Osteocyte (in vitro differentiated cells): ENCODE data around the gene CNTN1. TPM values are rescaled to one million over a fixed set of nuclear protein-coding genes. Genes with fewer than 3 reads are reported as not detected.

Source experiments
- DNase-seq: peaks from one replicate; pipeline ENCODE4 v3.0.0; 2021; ENCODE audit warnings: mixed read lengths; ENCODE audit not compliant: unreplicated experiment; ENCODE audit errors: extremely low spot score
- H3K27ac Mint-ChIP-seq: one replicate; pipeline ENCODE4 v1.8.0; 2021; ENCODE audit warnings: mild to moderate bottlenecking, mixed read lengths; ENCODE audit not compliant: unreplicated experiment
- H3K27me3 Mint-ChIP-seq: one replicate; pipeline ENCODE4 v1.8.0; 2021; ENCODE audit warnings: mixed read lengths; ENCODE audit not compliant: unreplicated experiment
- H3K36me3 Mint-ChIP-seq: one replicate; pipeline ENCODE4 v1.8.0; 2021; ENCODE audit warnings: mixed read lengths; ENCODE audit not compliant: unreplicated experiment
- H3K4me1 Mint-ChIP-seq: one replicate; pipeline ENCODE4 v1.8.0; 2021; ENCODE audit warnings: mixed read lengths; ENCODE audit not compliant: unreplicated experiment
- H3K4me3 Mint-ChIP-seq: one replicate; pipeline ENCODE4 v1.8.0; 2021; ENCODE audit warnings: mild to moderate bottlenecking, moderate library complexity, mixed read lengths; ENCODE audit not compliant: unreplicated experiment
- H3K9me3 Mint-ChIP-seq: one replicate; pipeline ENCODE4 v1.8.0; 2021; ENCODE audit warnings: mixed read lengths; ENCODE audit not compliant: unreplicated experiment
- CTCF ChIP-seq: fragments of 200-600 bp; sonication (generic); IDR thresholded peaks from 2 replicates; pipeline ENCODE4 v1.5.0; 2021; ENCODE audit warnings: antibody characterized with exemption, mild to moderate bottlenecking, moderate library complexity
- total RNA-seq: library from RNA; stranded (reverse); gene quantifications from 2 replicates; pipeline ENCODE4 v1.2.1, GENCODE V29; 2021

The CNTN1 gene
- total RNA-seq, 1 donor from 2014 or later: 1.8 TPM

DNA sequence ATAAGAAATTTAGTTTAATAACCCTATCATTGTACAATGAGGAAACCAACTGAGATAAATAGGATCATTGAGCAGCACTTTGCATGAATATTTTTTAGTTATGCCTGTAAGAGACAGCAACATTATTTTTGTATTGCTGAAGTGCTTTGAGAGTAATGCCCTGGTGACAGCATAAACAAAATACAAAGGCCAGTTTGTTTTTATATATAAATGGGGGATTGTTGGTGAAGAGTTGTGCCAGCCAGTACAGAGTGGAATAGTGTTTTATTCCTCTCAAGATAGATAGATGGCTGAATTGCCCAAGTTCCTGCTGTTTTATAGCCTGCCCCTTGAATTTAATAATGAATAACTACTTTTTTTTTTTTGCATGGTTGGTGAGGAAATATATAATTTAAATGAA, 101.8 kb downstream of the CNTN1 start:
- DNase-seq: no peak
- no peak overlapping the region for H3K4me3 Mint-ChIP-seq
- H3K36me3 Mint-ChIP-seq: no peaks in the 10 kb centered on the region
- H3K4me1 Mint-ChIP-seq: peaks cover 9% of the 10 kb centered on the region
- no peak overlapping the region for H3K27ac Mint-ChIP-seq
- no peak for TF ChIP-seq CTCF
- no peaks in the 10 kb centered on the region for H3K27me3 Mint-ChIP-seq
- H3K9me3 Mint-ChIP-seq: peaks cover 4% of the 10 kb centered on the region

DNA sequence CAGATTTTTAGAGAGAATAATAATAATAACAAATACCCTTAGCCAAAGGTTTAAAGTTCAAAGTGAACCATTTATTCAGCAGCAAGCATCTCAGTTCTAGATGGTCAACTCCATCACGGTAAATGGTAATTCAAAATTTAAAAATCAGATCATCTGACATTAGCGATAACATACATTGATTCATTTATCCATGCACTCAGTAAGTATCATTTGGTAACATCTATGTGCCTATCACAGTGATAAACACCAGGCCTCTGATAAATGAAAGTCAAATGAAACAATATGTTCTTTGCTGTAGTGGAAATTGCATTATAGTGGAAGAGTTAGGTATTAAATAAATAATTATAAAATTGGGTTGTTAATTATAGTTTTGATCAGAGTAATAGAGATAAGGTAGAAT, 108.8 kb downstream of the CNTN1 start:
- no peaks in the 10 kb centered on the region for H3K4me1 Mint-ChIP-seq
- H3K4me3 Mint-ChIP-seq: no peak overlapping the region
- TF ChIP-seq CTCF: no peak
- H3K9me3 Mint-ChIP-seq: no peaks in the 10 kb centered on the region
- H3K36me3 Mint-ChIP-seq: no peaks in the 10 kb centered on the region
- no peak overlapping the region for H3K27ac Mint-ChIP-seq
- no peaks in the 10 kb centered on the region for H3K27me3 Mint-ChIP-seq
- DNase-seq: no peak

DNA sequence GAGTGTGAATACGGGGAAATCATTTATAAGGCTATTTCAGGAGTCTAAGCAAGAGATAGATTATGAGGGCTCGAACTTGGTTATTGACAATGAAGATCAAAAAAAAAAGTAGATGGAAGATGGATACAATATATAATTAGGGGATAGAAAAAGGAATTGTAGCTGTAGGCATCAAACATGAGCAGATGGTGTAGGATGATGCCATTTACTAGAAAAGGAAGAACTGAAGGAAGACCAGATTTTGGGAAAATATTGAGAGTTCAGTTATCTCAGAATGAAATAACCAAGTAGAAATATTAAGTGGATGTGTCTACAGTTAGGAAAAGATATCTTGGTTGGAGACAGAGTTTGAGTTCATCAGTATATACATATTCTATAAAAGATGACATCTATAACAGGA, 109.6 kb downstream of the CNTN1 start:
- Mint-ChIP-seq H3K36me3 (no peaks in the 10 kb centered on the region), H3K27ac (no peak overlapping the region), H3K9me3 (no peaks in the 10 kb centered on the region), H3K27me3 (no peaks in the 10 kb centered on the region), H3K4me3 (no peak overlapping the region), H3K4me1 (no peaks in the 10 kb centered on the region)
- TF ChIP-seq CTCF: no peak
- DNase-seq: no peak

DNA sequence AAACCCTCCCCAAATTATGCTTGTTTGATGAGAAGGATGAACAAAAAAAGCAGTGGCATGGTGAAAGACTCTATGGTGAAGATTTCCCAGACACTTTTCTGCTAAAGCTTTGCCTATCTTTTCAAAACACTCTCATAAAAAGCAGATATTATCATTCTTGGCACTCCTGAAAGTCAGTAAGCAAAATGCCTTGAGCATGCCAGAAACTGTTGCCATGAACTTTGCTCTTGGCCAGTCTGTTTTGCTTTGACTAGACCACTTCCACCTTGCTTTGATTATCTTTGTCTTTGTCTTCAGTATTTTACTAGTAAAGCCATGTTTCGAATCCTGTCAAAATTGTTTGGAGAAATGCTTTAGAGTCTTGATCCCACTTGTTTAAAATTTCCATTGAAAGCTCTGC, 110.4 kb downstream of the CNTN1 start:
- no peak overlapping the region for H3K4me3 Mint-ChIP-seq
- TF ChIP-seq CTCF: no peak
- no peaks in the 10 kb centered on the region for H3K9me3 Mint-ChIP-seq
- H3K27ac Mint-ChIP-seq: no peak overlapping the region
- H3K36me3 Mint-ChIP-seq: no peaks in the 10 kb centered on the region
- no peaks in the 10 kb centered on the region for H3K27me3 Mint-ChIP-seq
- no peaks in the 10 kb centered on the region for H3K4me1 Mint-ChIP-seq
- DNase-seq: no peak

GRCh38 chr12:40819436-40820108, 127.3 kb downstream of the CNTN1 start:
- no peaks in the 10 kb centered on the region for H3K27me3 Mint-ChIP-seq
- no peaks in the 10 kb centered on the region for H3K4me1 Mint-ChIP-seq
- no peak for TF ChIP-seq CTCF
- DNase-seq: no peak
- H3K4me3 Mint-ChIP-seq: no peak overlapping the region
- H3K9me3 Mint-ChIP-seq: peaks cover 19% of the 10 kb centered on the region
- H3K36me3 Mint-ChIP-seq: no peaks in the 10 kb centered on the region
- no peak overlapping the region for H3K27ac Mint-ChIP-seq
